HUES48 (cell line): ENCODE data around the gene HOXC5.

ENCODE experiments used
- H3K27ac ChIP-seq: one replicate; pipeline ENCODE4 v1.7.0; 2013; ENCODE audit warnings: low read depth, low read length, inconsistent platforms
- H3K27me3 ChIP-seq: 2 replicates; pipeline ENCODE4 v1.6.1; 2013; ENCODE audit warnings: mild to moderate bottlenecking, low read length; ENCODE audit not compliant: control insufficient read depth, insufficient read depth
- H3K36me3 ChIP-seq: 2 replicates; pipeline ENCODE4 v1.6.1; 2013; ENCODE audit warnings: low read length; ENCODE audit not compliant: control insufficient read depth, insufficient read depth
- H3K4me1 ChIP-seq: 2 replicates; pipeline ENCODE4 v1.6.1; 2013; ENCODE audit warnings: mild to moderate bottlenecking, low read length; ENCODE audit not compliant: control insufficient read depth, insufficient read depth
- H3K4me3 ChIP-seq: 2 replicates; pipeline ENCODE4 v1.5.1; 2013; ENCODE audit warnings: mild to moderate bottlenecking, low read depth, low read length
- H3K9ac ChIP-seq: 2 replicates; pipeline ENCODE4 v1.6.1; 2013; ENCODE audit warnings: mild to moderate bottlenecking, low read depth, low read length, moderate library complexity
- H3K9me3 ChIP-seq: 2 replicates; pipeline ENCODE4 v1.6.1; 2013; ENCODE audit warnings: low read length; ENCODE audit not compliant: control insufficient read depth, insufficient read depth

HOXC5 gene

GRCh38 chr12:54009171-54010052, 23.4 kb upstream of the HOXC5 start:
- peaks cover 100% of the 10 kb centered on the region for H3K27me3 ChIP-seq
- H3K4me3 ChIP-seq: no peak overlapping the region
- no peaks in the 10 kb centered on the region for H3K36me3 ChIP-seq
- no peak overlapping the region for H3K9ac ChIP-seq
- no peaks in the 10 kb centered on the region for H3K9me3 ChIP-seq
- peaks cover 17% of the 10 kb centered on the region for H3K4me1 ChIP-seq
- no peak overlapping the region for H3K27ac ChIP-seq

GRCh38 chr12:54010053-54010971, 22.5 kb upstream of the HOXC5 start:
- Histone ChIP-seq H3K27me3 (peaks cover 100% of the 10 kb centered on the region), H3K4me3 (no peak overlapping the region), H3K36me3 (no peaks in the 10 kb centered on the region), H3K27ac (no peak overlapping the region), H3K4me1 (peaks cover 17% of the 10 kb centered on the region), H3K9ac (no peak overlapping the region), H3K9me3 (no peaks in the 10 kb centered on the region)

GRCh38 chr12:54010972-54011664, 21.7 kb upstream of the HOXC5 start:
- Histone ChIP-seq H3K36me3 (no peaks in the 10 kb centered on the region), H3K4me3 (no peak overlapping the region), H3K9ac (no peak overlapping the region), H3K9me3 (no peaks in the 10 kb centered on the region), H3K27me3 (peaks cover 100% of the 10 kb centered on the region), H3K4me1 (peaks cover 17% of the 10 kb centered on the region), H3K27ac (no peak overlapping the region)

- no peak overlapping the region for H3K4me3 ChIP-seq
- H3K4me1 ChIP-seq: peaks cover 17% of the 10 kb centered on the region
- H3K36me3 ChIP-seq: no peaks in the 10 kb centered on the region
- H3K27me3 ChIP-seq: peaks cover 100% of the 10 kb centered on the region
- H3K9ac ChIP-seq: no peak overlapping the region
- H3K27ac ChIP-seq: no peak overlapping the region
- H3K9me3 ChIP-seq: no peaks in the 10 kb centered on the region
These were observed 21.0 kb upstream of the HOXC5 start for GRCh38 chr12:54011665-54012532.

GRCh38 chr12:54012631-54013409, 20.0 kb upstream of the HOXC5 start:
- H3K27ac ChIP-seq: no peak overlapping the region
- H3K4me1 ChIP-seq: peaks cover 23% of the 10 kb centered on the region
- H3K9me3 ChIP-seq: no peaks in the 10 kb centered on the region
- no peak overlapping the region for H3K9ac ChIP-seq
- H3K27me3 ChIP-seq: peaks cover 100% of the 10 kb centered on the region
- H3K36me3 ChIP-seq: no peaks in the 10 kb centered on the region
- H3K4me3 ChIP-seq: no peak overlapping the region

DNA sequence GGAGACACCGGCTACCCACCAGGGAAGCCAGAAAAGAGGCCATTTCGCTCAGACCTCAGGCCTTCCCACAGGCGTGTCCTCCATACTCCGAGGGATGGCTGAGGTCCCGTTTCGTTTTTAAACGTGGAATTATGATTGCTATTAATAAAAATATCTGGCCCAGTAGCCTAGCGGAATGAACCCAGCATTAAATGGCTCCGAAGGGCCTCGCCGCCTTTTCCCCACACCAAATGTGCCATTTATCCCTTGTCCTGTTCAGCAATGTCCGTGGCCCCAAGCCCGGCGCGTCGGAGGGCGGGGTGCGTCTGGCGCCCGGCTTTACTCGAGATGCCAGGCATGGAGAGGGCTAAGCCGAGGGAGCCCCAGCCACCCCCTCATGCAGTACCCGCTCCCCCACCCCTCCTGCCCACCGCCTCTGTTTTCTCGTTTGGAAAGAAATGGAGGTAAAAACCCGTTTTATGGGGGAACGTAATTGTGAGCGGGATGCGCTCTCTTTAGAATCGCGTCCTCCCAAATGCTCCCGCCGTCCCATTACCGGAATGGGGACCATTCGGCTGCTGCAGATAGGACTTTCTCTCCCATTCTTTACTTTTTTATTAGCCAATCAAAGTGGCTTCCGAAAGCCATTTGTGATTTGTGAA, 18.4 kb upstream of the HOXC5 start:
- H3K27me3 ChIP-seq: peaks cover 100% of the 10 kb centered on the region
- H3K36me3 ChIP-seq: no peaks in the 10 kb centered on the region
- H3K27ac ChIP-seq: no peak overlapping the region
- H3K9ac ChIP-seq: no peak overlapping the region
- no peaks in the 10 kb centered on the region for H3K9me3 ChIP-seq
- H3K4me3 ChIP-seq: no peak overlapping the region
- H3K4me1 ChIP-seq: peaks cover 32% of the 10 kb centered on the region

DNA sequence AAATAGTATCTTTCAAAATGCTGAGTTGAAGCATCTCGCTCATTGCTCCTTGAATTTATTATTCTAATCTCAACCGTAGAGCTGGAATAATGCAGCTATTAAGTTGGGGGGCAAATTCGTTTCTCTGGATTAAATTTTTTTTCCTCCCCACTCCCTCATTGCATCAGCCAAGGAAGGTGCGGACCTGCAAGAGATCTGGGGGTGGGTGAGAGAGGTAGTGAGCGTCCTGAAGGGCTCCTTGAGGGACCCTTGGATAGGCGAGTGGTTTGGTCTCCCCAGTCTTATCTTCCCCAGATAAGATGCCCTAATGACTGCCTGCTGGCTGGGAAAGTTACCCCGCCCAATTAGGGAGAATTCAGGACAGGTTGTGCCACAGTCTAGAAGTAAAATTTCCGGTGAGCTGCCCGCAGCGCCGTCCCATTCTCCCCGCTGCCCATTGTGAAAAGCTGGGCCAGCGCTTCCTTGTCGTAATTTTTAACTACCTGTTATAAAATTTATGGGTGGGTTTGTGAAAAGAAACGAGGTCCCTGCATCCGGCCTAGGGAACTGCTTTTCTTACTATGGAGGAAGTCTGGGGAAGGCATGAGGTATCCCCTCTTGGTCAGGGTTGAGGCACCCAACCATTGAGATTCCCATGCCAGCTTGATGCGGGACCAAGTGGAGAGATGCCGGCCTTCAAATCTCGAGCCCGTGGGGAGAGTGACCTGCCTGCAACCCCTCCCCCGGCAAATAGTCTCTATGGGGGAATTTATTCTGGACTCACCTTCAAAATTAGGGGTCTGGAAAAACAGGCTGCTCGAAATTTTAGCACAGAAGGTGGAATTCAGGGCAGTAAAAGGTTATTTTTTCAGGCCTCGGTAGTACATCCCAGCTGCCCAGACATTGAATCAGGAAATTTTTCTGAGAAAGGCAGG, 17.6 kb upstream of the HOXC5 start:
- no peaks in the 10 kb centered on the region for H3K9me3 ChIP-seq
- H3K9ac ChIP-seq: no peak overlapping the region
- H3K4me3 ChIP-seq: no peak overlapping the region
- H3K27ac ChIP-seq: no peak overlapping the region
- H3K27me3 ChIP-seq: peaks cover 100% of the 10 kb centered on the region
- H3K36me3 ChIP-seq: no peaks in the 10 kb centered on the region
- peaks cover 32% of the 10 kb centered on the region for H3K4me1 ChIP-seq

DNA sequence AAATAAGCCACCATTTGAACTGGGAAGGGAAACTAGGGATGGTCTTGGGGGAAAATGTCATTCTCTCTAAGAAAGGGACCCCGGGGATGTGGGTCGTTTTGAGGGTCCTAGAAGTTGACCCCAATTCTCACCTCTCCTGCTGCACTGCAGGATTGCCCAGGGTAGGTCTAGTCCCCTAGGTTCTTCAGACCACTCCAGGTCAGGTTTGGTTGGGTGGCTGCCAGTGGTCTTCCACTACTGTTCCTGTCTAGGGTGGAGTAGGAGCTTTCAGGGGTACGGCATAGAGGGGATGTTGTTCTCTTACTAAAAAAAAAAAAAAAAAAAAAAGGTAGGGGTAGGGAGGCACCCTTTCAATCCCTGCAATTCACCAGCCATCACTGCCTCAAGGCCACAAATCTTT, 16.8 kb upstream of the HOXC5 start:
- Histone ChIP-seq H3K36me3 (no peaks in the 10 kb centered on the region), H3K27me3 (peaks cover 100% of the 10 kb centered on the region), H3K4me3 (no peak overlapping the region), H3K27ac (no peak overlapping the region), H3K9ac (no peak overlapping the region), H3K4me1 (peaks cover 27% of the 10 kb centered on the region), H3K9me3 (no peaks in the 10 kb centered on the region)

DNA sequence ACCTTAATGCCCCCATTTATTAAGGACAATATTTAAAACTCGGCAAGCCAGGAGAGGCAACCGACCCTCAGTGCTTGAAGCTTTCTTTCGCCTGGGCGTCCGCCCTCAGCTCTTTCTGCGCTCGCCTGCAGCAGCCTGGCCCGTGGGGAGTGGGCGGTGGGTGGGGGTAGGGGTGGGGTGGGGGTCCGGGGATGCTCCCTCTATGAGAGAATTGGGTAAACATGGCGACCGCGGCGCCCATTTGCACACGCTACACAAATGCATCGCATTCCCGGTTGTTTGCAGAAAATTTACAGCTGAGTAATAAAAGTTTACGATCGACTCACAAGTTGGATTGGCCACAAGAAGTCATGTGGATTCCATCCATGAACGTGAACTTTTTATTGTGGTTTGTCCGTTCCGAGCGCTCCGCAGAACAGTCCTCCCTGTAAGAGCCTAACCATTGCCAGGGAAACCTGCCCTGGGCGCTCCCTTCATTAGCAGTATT, 16.3 kb upstream of the HOXC5 start:
- no peak overlapping the region for H3K27ac ChIP-seq
- no peaks in the 10 kb centered on the region for H3K36me3 ChIP-seq
- peaks cover 100% of the 10 kb centered on the region for H3K27me3 ChIP-seq
- peaks cover 24% of the 10 kb centered on the region for H3K4me1 ChIP-seq
- H3K9me3 ChIP-seq: no peaks in the 10 kb centered on the region
- no peak overlapping the region for H3K9ac ChIP-seq
- H3K4me3 ChIP-seq: no peak overlapping the region
